Right lobe of liver (tissue), 4 donors: ENCODE measurements around the gene CSAG2.
"Not testable (repeated sequence)": the region's sequence is repeated elsewhere in the genome, so short reads cannot be mapped to it uniquely, and the experiment has no call there.

Source experiments
- POLR2A ChIP-seq: fragments of 450-650 bp; IDR thresholded peaks from one replicate; pipeline ENCODE4 v1.6.1; 2017; ENCODE audit warnings: antibody characterized with exemption, mild to moderate bottlenecking
- TF ChIP-seq, protein P1 (sequence below), 4 donors: fragments of 200-600 bp in 3 of 4; fragments of 450-650 bp in 1 of 4; IDR thresholded peaks; one replicate each; pipeline versions ENCODE4 v1.5.1 to v1.8.0; 2016 to 2022; ENCODE audit warnings: antibody characterized with exemption in 4 of 4, mild to moderate bottlenecking in 2 of 4
- donor health status: DM: no; HTN: no; CAD: no.
- donor health status: DM: no; HTN: no; CAD: no.
- donor health status: DM: no; HTN: yes; CAD: no.

DNA sequence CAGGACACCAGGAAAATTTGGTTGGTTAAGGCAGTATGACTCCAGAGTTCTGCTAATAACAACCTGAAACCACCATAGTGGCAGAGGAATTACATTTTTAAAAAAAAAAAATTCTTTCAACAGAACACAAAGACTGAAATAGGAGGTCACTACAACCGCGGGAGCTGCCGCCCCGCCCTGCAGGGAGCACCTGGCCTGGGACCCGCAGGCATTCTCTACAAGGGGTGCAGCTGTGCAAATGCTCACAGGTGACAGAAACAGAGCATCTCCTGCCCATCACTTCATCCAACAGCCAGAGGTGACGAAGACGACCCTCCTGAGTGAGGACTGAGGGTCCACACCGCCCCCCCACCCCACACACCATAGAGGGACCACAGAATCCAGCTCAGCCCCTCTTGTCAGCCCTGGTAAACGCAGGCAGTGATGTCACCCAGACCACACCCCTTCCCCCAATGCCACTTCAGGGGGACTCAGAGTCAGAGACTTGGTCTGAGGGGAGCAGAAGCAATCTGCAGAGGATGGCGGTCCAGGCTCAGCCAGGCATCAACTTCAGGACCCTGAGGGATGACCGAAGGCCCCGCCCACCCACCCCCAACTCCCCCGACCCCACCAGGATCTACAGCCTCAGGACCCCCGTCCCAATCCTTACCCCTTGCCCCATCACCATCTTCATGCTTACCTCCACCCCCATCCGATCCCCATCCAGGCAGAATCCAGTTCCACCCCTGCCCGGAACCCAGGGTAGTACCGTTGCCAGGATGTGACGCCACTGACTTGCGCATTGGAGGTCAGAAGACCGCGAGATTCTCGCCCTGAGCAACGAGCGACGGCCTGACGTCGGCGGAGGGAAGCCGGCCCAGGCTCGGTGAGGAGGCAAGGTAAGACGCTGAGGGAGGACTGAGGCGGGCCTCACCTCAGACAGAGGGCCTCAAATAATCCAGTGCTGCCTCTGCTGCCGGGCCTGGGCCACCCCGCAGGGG is 10.8 kb downstream of the CSAG2 start, which contains the start of gene MAGEA3:
- TF ChIP-seq, protein P1, sequence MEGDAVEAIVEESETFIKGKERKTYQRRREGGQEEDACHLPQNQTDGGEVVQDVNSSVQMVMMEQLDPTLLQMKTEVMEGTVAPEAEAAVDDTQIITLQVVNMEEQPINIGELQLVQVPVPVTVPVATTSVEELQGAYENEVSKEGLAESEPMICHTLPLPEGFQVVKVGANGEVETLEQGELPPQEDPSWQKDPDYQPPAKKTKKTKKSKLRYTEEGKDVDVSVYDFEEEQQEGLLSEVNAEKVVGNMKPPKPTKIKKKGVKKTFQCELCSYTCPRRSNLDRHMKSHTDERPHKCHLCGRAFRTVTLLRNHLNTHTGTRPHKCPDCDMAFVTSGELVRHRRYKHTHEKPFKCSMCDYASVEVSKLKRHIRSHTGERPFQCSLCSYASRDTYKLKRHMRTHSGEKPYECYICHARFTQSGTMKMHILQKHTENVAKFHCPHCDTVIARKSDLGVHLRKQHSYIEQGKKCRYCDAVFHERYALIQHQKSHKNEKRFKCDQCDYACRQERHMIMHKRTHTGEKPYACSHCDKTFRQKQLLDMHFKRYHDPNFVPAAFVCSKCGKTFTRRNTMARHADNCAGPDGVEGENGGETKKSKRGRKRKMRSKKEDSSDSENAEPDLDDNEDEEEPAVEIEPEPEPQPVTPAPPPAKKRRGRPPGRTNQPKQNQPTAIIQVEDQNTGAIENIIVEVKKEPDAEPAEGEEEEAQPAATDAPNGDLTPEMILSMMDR (IDR thresholded peaks at IDR 0.05): not testable (repeated sequence)
- not testable (repeated sequence) for TF ChIP-seq POLR2A
